ENCODE measurements around the gene DNAJA1. TPM values are rescaled to one million over a fixed set of nuclear protein-coding genes. Genes with fewer than 3 reads are reported as not detected.

Gene DNAJA1
- total and polyA plus RNA-seq, 2 experiments from 2014 or later = 171 to 173 TPM

GRCh38 chr9:33046061-33046460 lies 21.0 kb downstream of the DNAJA1 start:
- no peaks in the 10 kb centered on the region for H3K4me1 ChIP-seq (ENCODE audit: insufficient read depth)
- TF ChIP-seq CTCF (IDR thresholded peaks at IDR 0.05; ENCODE audit: poor library complexity) (no peak), EZH2 (IDR thresholded peaks at IDR 0.05; ENCODE audit: borderline replicate concordance) (no peak), EZH2phosphoT487 (IDR thresholded peaks at IDR 0.05; ENCODE audit: low read depth, severe bottlenecking, unreplicated experiment) (no peak)
- H3K27ac ChIP-seq = no peak overlapping the region
- H3K4me2 ChIP-seq = no peak overlapping the region
- WGBS (ENCODE audit: low lambda C conversion rate, missing lambda C conversion rate) = 97% methylated on average over 1 of the region's 1 CpG
- no peak for DNase-seq (ENCODE audit: low spot score)
- H3K9me2 ChIP-seq (replicated peaks; ENCODE audit: insufficient read depth) = no peaks in the 10 kb centered on the region
- no peaks in the 10 kb centered on the region for H4K20me1 ChIP-seq (ENCODE audit: insufficient read depth, poor library complexity, severe bottlenecking)
- H3K4me3 ChIP-seq = no peak overlapping the region
- peaks cover 3% of the 10 kb centered on the region for H3K79me2 ChIP-seq
- no peaks in the 10 kb centered on the region for H3K9me3 ChIP-seq (ENCODE audit: low read depth)
- no peaks in the 10 kb centered on the region for H3K36me3 ChIP-seq (replicated peaks; ENCODE audit: insufficient read depth, low read depth)
- no peaks in the 10 kb centered on the region for H3K27me3 ChIP-seq
- no peak overlapping the region for H2AFZ ChIP-seq

GRCh38 chr9:33048054-33048465 lies 23.0 kb downstream of the DNAJA1 start:
- WGBS (ENCODE audit: low lambda C conversion rate, missing lambda C conversion rate) = 58% methylated on average over 2 of the region's 2 CpGs
- Histone ChIP-seq H3K4me3 (no peak overlapping the region), H3K36me3 (replicated peaks; ENCODE audit: insufficient read depth, low read depth) (no peaks in the 10 kb centered on the region), H4K20me1 (ENCODE audit: insufficient read depth, poor library complexity, severe bottlenecking) (no peaks in the 10 kb centered on the region), H3K27me3 (no peaks in the 10 kb centered on the region), H3K9me2 (replicated peaks; ENCODE audit: insufficient read depth) (no peaks in the 10 kb centered on the region), H3K27ac (peak overlapping the region; percentile 17), H3K9me3 (ENCODE audit: low read depth) (no peaks in the 10 kb centered on the region), H3K79me2 (peaks cover 5% of the 10 kb centered on the region), H3K4me1 (ENCODE audit: insufficient read depth) (no peaks in the 10 kb centered on the region), H2AFZ (no peak overlapping the region), H3K4me2 (no peak overlapping the region)
- peak; percentile 8 for DNase-seq (ENCODE audit: low spot score)
- TF ChIP-seq EZH2phosphoT487 (IDR thresholded peaks at IDR 0.05; ENCODE audit: low read depth, severe bottlenecking, unreplicated experiment) (no peak), CTCF (IDR thresholded peaks at IDR 0.05; ENCODE audit: poor library complexity) (no peak), EZH2 (IDR thresholded peaks at IDR 0.05; ENCODE audit: borderline replicate concordance) (no peak)

- Histone ChIP-seq H3K79me2 (peaks cover 5% of the 10 kb centered on the region), H4K20me1 (ENCODE audit: insufficient read depth, poor library complexity, severe bottlenecking) (no peaks in the 10 kb centered on the region), H3K4me3 (no peak overlapping the region), H2AFZ (no peak overlapping the region), H3K9me2 (replicated peaks; ENCODE audit: insufficient read depth) (no peaks in the 10 kb centered on the region), H3K4me2 (no peak overlapping the region), H3K9me3 (ENCODE audit: low read depth) (no peaks in the 10 kb centered on the region), H3K4me1 (ENCODE audit: insufficient read depth) (no peaks in the 10 kb centered on the region), H3K27me3 (no peaks in the 10 kb centered on the region), H3K27ac (no peak overlapping the region), H3K36me3 (replicated peaks; ENCODE audit: insufficient read depth, low read depth) (no peaks in the 10 kb centered on the region)
- no peak for DNase-seq (ENCODE audit: low spot score)
- WGBS (ENCODE audit: low lambda C conversion rate, missing lambda C conversion rate) = 83% methylated on average over 2 of the region's 2 CpGs
- TF ChIP-seq EZH2 (IDR thresholded peaks at IDR 0.05; ENCODE audit: borderline replicate concordance) (no peak), CTCF (IDR thresholded peaks at IDR 0.05; ENCODE audit: poor library complexity) (no peak), EZH2phosphoT487 (IDR thresholded peaks at IDR 0.05; ENCODE audit: low read depth, severe bottlenecking, unreplicated experiment) (no peak)
Observed at GRCh38 chr9:33049680-33050361, 24.7 kb downstream of the DNAJA1 start.

All from hepatocyte (in vitro differentiated cells).